Endothelial cell of umbilical vein (primary cell): ENCODE measurements around the gene LCLAT1. TPM values are rescaled to one million over a fixed set of nuclear protein-coding genes. Genes with fewer than 3 reads are reported as not detected.

ENCODE experiments used
- BruUV-seq: library from RNA; stranded (reverse); fragments of 400-500 nt; replicated peaks from 2 replicates; lab custom pipeline; 2021; lab: Mats Ljungman, UMichigan
- CTCF ChIA-PET: fragments of 300-600, 350-600 bp; sonication (Branson Sonifier 250); formaldehyde crosslinking; loops from one replicate; lab custom pipeline; 2021; ENCODE audit warnings: antibody characterized with exemption, inconsistent platforms; lab: Charles Lee
- POLR2A ChIA-PET: fragments of 300-600, 350-600 bp; sonication (Branson Sonifier 250); formaldehyde crosslinking; loops from one replicate; lab custom pipeline; 2021; ENCODE audit warnings: antibody characterized with exemption, inconsistent platforms; lab: Charles Lee
- DNase-seq: peaks from one replicate; pipeline ENCODE4 v3.0.0-alpha.2; 2011; ENCODE audit warnings: low read depth, low spot score
- FAIRE-seq: peaks from 2 replicates; lab custom pipeline; 2011; peaks lifted over from hg19 to GRCh38; lab: Jason Lieb, UNC
- H2AFZ ChIP-seq: 2 replicates; pipeline ENCODE4 v1.6.0; 2012; ENCODE audit warnings: low read depth, low read length, control low read depth, inconsistent platforms
- H3K27ac ChIP-seq: 2 replicates; pipeline ENCODE4 v1.5.1; 2011; ENCODE audit warnings: low read depth, mild to moderate bottlenecking, control low read depth, low read length, moderate library complexity; ENCODE audit not compliant: insufficient read depth
- H3K27me3 ChIP-seq, 2 experiments: 2 replicates each; pipeline versions ENCODE4 v1.6.0 to v1.6.1; 2011; ENCODE audit warnings: low read length in 2 of 2, mixed read lengths in 1 of 2; ENCODE audit not compliant: control insufficient read depth in 2 of 2, insufficient read depth in 2 of 2
- H3K36me3 ChIP-seq, 2 experiments: 2 replicates in 1 of 2; 3 replicates in 1 of 2; pipeline ENCODE4 v1.5.1; 2011; ENCODE audit warnings: low read length in 2 of 2, mild to moderate bottlenecking in 1 of 2, moderate library complexity in 1 of 2; ENCODE audit not compliant: control insufficient read depth in 2 of 2, insufficient read depth in 2 of 2; ENCODE audit errors: extremely low read depth in 1 of 2
- H3K4me1 ChIP-seq: 3 replicates; pipeline ENCODE4 v1.5.1; 2011; ENCODE audit warnings: mild to moderate bottlenecking, low read length; ENCODE audit not compliant: control insufficient read depth, insufficient read depth; ENCODE audit errors: extremely low read depth
- H3K4me2 ChIP-seq: 2 replicates; pipeline ENCODE4 v1.6.1; 2011; ENCODE audit warnings: low read length, control low read depth, mixed read lengths; ENCODE audit not compliant: insufficient read depth
- H3K4me3 ChIP-seq, 3 experiments: fragments of 200-600 bp in 1 of 3; sonication (generic), shearing (Covaris generic) in 1 of 3; replicated peaks in 1 of 3; 2 replicates each; pipeline ENCODE4 v1.5.1; 2011 to 2016; ENCODE audit warnings: control low read depth in 3 of 3, low read length in 3 of 3, mild to moderate bottlenecking in 2 of 3, inconsistent platforms in 1 of 3, low read depth in 1 of 3, moderate library complexity in 1 of 3; ENCODE audit not compliant: insufficient read depth in 1 of 3
- H3K79me2 ChIP-seq: 2 replicates; pipeline ENCODE4 v1.6.0; 2012; ENCODE audit warnings: low read length, inconsistent platforms; ENCODE audit not compliant: control insufficient read depth, insufficient read depth
- H3K9ac ChIP-seq: replicated peaks from 2 replicates; pipeline ENCODE3; 2011; ENCODE audit warnings: low read length, control low read depth; ENCODE audit not compliant: insufficient read depth; ENCODE audit errors: extremely low read depth
- H3K9me1 ChIP-seq: replicated peaks from 3 replicates; pipeline ENCODE4 v1.6.0; 2011; ENCODE audit warnings: mild to moderate bottlenecking, low read length; ENCODE audit not compliant: control insufficient read depth, insufficient read depth; ENCODE audit errors: extremely low read depth
- H3K9me3 ChIP-seq: replicated peaks from 2 replicates; pipeline ENCODE4 v1.5.1; 2012; ENCODE audit warnings: low read length, inconsistent platforms; ENCODE audit not compliant: control insufficient read depth, insufficient read depth
- H4K20me1 ChIP-seq: replicated peaks from 2 replicates; pipeline ENCODE3; 2011; ENCODE audit warnings: mild to moderate bottlenecking, low read length; ENCODE audit not compliant: control insufficient read depth, insufficient read depth; ENCODE audit errors: extremely low read depth
- FOS ChIP-seq: IDR thresholded peaks from 2 replicates; pipeline ENCODE4 v1.6.1; 2011; ENCODE audit warnings: mild to moderate bottlenecking, low read length, moderate library complexity, borderline replicate concordance; ENCODE audit not compliant: insufficient read depth
- GATA2 ChIP-seq: IDR thresholded peaks from 2 replicates; pipeline ENCODE4 v1.7.0; 2011; ENCODE audit warnings: low read depth, mild to moderate bottlenecking, moderate library complexity, mixed read lengths, low read length; ENCODE audit not compliant: insufficient read length, insufficient read depth
- JUN ChIP-seq: IDR thresholded peaks from 2 replicates; pipeline ENCODE4 v1.6.1; 2011; ENCODE audit warnings: borderline replicate concordance, low read depth; ENCODE audit not compliant: insufficient read length, insufficient read depth
- MYC ChIP-seq: IDR thresholded peaks from one replicate; pipeline ENCODE4 v1.6.1; 2011; ENCODE audit warnings: mild to moderate bottlenecking, low read depth, low read length
- POLR2A ChIP-seq: IDR thresholded peaks from 2 replicates; pipeline ENCODE4 v1.6.1; 2012; ENCODE audit warnings: low read depth, mild to moderate bottlenecking, control low read depth, low read length
- POLR2AphosphoS5 ChIP-seq: IDR thresholded peaks from 2 replicates; pipeline ENCODE4 v1.6.1; 2012; ENCODE audit warnings: low read depth, mild to moderate bottlenecking, control low read depth, low read length, moderate library complexity; ENCODE audit not compliant: insufficient read depth
- dilution Hi-C: fragments of 300-500 bp; cut with MboI; formaldehyde crosslinking; loops from one replicate; pipeline ENCODE4 v1.15.0; 2019; ENCODE audit warnings: low sequenced_read_pairs; ENCODE audit not compliant: extremely low pct_ligation_motif_present
- intact Hi-C: fragments of 100-400 bp; cut with micrococcal nuclease; formaldehyde crosslinking; loops from one replicate; pipeline ENCODE4 v1.10.0; 2022
- polyA plus RNA-seq, 4 experiments: library from polyadenylated mRNA; depleted of rRNA in 3 of 4; stranded (reverse) in 3 of 4; unstranded in 1 of 4; fragments of >200 nt; gene quantifications; 2 replicates each; pipeline versions ENCODE4 v1.2.1 to v1.2.3, GENCODE V29; 2011 to 2012; ENCODE audit warnings: missing spikeins in 1 of 4
- total RNA-seq: library from RNA; stranded (reverse); gene quantifications from 2 replicates; pipeline ENCODE4 v1.2.3, GENCODE V29; 2021
- TF ChIP-seq, protein P1 (sequence below): IDR thresholded peaks from 2 replicates; pipeline ENCODE4 v1.6.1; 2011; ENCODE audit not compliant: insufficient read depth, insufficient read length
- TF ChIP-seq, protein P2 (sequence below), 2 donors: IDR thresholded peaks; 1 replicate in 1 of 2; 2 replicates in 1 of 2; pipeline ENCODE4 v1.5.1; 2011; ENCODE audit warnings: low read length in 2 of 2, mild to moderate bottlenecking in 2 of 2, moderate library complexity in 2 of 2, control low read depth in 1 of 2, inconsistent platforms in 1 of 2, low read depth in 1 of 2; ENCODE audit not compliant: insufficient read depth in 1 of 2; ENCODE audit errors: extremely low read depth in 1 of 2

Gene LCLAT1
- total and polyA plus RNA-seq, 2 donors (not counting 3 experiments of a cell fraction or from before 2014, with no cell fraction given), result 6.1 to 20.8 TPM

DNA sequence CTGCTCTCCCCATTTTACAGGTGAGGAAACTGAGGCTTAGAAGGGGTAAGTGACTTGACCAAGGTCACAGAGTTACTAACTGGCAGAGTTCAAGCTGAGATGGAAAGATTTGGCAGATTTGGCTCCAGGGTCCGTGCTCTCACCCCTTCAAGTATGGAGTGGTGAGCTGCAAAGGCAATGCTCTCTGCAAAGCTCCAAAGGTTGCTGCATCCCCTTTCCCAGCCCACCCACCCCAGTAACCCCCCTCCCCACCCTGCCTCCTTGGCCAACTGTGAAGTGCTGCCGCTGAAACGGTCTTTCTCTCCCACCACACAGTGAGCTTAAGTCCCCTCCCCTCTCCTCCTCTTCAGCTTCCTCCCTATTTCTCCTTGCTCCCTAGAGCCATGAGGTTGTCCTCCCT is 207.4 kb downstream of the LCLAT1 start:
- BruUV-seq, result no TSS peak
- Histone ChIP-seq H4K20me1 (no peaks in the 10 kb centered on the region), H3K4me3 (no peak overlapping the region), H3K9ac (no peak overlapping the region), H3K27me3 (no peaks in the 10 kb centered on the region), H2AFZ (no peak overlapping the region), H3K27ac (no peak overlapping the region), H3K9me3 (no peaks in the 10 kb centered on the region), H3K4me2 (no peak overlapping the region), H3K4me1 (no peaks in the 10 kb centered on the region), H3K79me2 (no peaks in the 10 kb centered on the region), H3K9me1 (no peaks in the 10 kb centered on the region), H3K36me3 (no peaks in the 10 kb centered on the region)
- POLR2A ChIA-PET, result no interaction called here
- TF ChIP-seq JUN (no peak), POLR2AphosphoS5 (no peak), MYC (no peak), GATA2 (no peak), FOS (no peak)
- TF ChIP-seq, protein P1, sequence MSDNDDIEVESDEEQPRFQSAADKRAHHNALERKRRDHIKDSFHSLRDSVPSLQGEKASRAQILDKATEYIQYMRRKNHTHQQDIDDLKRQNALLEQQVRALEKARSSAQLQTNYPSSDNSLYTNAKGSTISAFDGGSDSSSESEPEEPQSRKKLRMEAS, result no peak
- dilution Hi-C loops (no loop called here), intact Hi-C loops (no loop called here)
- no peak for FAIRE-seq
- DNase-seq, result no peak
- CTCF ChIA-PET, result no interaction called here

DNA sequence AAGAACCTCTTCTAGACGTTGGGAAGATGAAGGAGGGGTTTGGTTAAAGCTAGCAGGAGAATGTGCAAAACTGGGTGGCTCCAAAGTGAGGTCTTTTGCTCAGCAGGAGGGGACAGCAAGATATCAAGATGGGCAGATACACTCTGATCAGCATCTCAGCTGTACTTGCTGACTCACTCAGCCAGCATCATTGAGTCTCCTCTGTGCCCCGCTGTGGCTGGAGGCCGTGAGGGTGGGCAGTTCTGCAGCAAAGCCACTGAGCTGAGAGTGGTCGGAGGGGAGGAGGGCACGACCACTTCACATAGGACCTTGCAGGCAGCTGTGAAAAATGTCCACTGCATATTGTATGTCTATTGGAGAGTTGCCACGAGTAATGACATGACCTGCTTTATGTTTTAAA is 208.2 kb downstream of the LCLAT1 start:
- Histone ChIP-seq H3K27me3 (no peaks in the 10 kb centered on the region), H3K4me1 (no peaks in the 10 kb centered on the region), H3K4me2 (no peak overlapping the region), H4K20me1 (no peaks in the 10 kb centered on the region), H3K9me3 (no peaks in the 10 kb centered on the region), H3K9ac (no peak overlapping the region), H3K36me3 (no peaks in the 10 kb centered on the region), H3K27ac (no peak overlapping the region), H3K79me2 (no peaks in the 10 kb centered on the region), H2AFZ (no peak overlapping the region), H3K9me1 (no peaks in the 10 kb centered on the region), H3K4me3 (no peak overlapping the region)
- TF ChIP-seq, protein P2, sequence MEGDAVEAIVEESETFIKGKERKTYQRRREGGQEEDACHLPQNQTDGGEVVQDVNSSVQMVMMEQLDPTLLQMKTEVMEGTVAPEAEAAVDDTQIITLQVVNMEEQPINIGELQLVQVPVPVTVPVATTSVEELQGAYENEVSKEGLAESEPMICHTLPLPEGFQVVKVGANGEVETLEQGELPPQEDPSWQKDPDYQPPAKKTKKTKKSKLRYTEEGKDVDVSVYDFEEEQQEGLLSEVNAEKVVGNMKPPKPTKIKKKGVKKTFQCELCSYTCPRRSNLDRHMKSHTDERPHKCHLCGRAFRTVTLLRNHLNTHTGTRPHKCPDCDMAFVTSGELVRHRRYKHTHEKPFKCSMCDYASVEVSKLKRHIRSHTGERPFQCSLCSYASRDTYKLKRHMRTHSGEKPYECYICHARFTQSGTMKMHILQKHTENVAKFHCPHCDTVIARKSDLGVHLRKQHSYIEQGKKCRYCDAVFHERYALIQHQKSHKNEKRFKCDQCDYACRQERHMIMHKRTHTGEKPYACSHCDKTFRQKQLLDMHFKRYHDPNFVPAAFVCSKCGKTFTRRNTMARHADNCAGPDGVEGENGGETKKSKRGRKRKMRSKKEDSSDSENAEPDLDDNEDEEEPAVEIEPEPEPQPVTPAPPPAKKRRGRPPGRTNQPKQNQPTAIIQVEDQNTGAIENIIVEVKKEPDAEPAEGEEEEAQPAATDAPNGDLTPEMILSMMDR (IDR thresholded peaks at IDR 0.05; ENCODE audit: extremely low read depth in 1 of 2, insufficient read depth in 1 of 2, low read depth in 1 of 2, low read length in 2 of 2), result no peak
- TF ChIP-seq POLR2A, result no peak
- TF ChIP-seq, protein P1, result no peak
- TF ChIP-seq JUN, result no peak
- dilution Hi-C loops (no loop called here), intact Hi-C loops (no loop called here)
- FAIRE-seq (no peak), DNase-seq (no peak)
- CTCF ChIA-PET, result interaction anchor here (1.3 kb wide), 1 partner anchor 56 kb away, joined by 4 read pairs; no protein-coding TSS in a partner anchor
- BruUV-seq, result no TSS peak
- POLR2A ChIA-PET, result no interaction called here
